H1 (cell line): Measurements from ENCODE around the gene C14orf119. TPM values are rescaled to one million over a fixed set of nuclear protein-coding genes. Genes with fewer than 3 reads are reported as not detected.

Experiments used
- HDAC6 ChIP-seq: IDR thresholded peaks from one replicate; pipeline ENCODE4 v1.7.1; 2012; ENCODE audit warnings: low read depth, mild to moderate bottlenecking, inconsistent platforms, low read length, moderate library complexity
- JUND ChIP-seq: IDR thresholded peaks from 2 replicates; pipeline ENCODE4 v1.6.1; 2011; ENCODE audit warnings: mild to moderate bottlenecking, improper control_type of control experiment, low read length
- polyA plus RNA-seq, 7 experiments: library from polyadenylated mRNA; depleted of rRNA in 3 of 7; stranded (reverse) in 5 of 7; unstranded in 2 of 7; fragments of >200 nt in 5 of 7; fragments of 200-250 nt in 2 of 7; gene quantifications; 1 replicate in 5 of 7; 2 replicates in 1 of 7; 4 replicates in 1 of 7; pipeline versions ENCODE4 v1.2.1 to v1.2.3, GENCODE V29; 2011 to 2013; ENCODE audit warnings: missing spikeins in 2 of 7, mixed read lengths in 2 of 7
- total RNA-seq: library from RNA; stranded (reverse); fragmentation: NEBNext Ultra II Directional; extraction: Animal tissue kit (Norgen Biotek cat#: 25700); gene quantifications from 2 replicates; pipeline ENCODE4 v1.2.1, GENCODE V29; 2021
- TF ChIP-seq, protein P1 (sequence below): fragments of 300-600 bp; sonication (generic); IDR thresholded peaks from 2 replicates; pipeline ENCODE4 v1.7.1; 2012; ENCODE audit warnings: low read length, moderate library complexity, mild to moderate bottlenecking, inconsistent platforms; ENCODE audit not compliant: insufficient replicate concordance

The C14orf119 gene
- total and polyA plus RNA-seq, 2 of the 8 experiments (the other 6 are each of a cell fraction or from before 2014, with no cell fraction given), result 78.1 to 94.0 TPM

DNA sequence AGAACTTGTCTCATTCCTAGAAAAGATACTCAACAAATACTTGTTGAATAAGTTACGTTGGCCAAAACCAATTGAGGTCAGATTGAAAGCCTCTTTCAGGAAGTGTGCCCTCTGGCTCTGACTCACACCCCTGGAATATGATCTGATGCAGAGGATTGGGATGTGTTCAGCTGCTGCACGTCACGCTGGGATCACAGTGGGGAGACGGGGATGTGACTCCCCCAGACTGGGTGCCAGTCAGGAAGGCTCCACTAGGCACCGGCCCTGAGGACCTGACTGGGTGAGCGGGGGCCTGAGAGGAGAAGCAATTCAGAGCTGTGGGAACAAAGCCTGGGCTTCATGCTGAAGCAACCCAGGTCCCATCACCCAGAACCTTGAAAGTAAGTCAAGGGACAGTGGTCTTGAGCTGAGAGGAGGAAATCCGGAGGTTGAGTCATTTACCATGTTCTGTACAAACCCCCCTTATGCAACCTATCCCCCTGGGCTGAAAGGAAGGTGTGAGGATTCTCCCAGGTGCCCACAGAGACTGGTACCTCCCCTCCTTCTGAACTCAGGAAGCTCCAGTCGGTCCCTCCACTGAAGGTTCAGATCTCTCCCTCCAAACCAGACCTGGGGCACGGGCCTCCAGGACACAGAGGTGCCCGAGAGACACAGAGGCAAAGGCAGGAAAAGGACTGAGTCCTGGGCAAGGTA lies 19.9 kb downstream of the C14orf119 start (continued):
- TF ChIP-seq, protein P1, sequence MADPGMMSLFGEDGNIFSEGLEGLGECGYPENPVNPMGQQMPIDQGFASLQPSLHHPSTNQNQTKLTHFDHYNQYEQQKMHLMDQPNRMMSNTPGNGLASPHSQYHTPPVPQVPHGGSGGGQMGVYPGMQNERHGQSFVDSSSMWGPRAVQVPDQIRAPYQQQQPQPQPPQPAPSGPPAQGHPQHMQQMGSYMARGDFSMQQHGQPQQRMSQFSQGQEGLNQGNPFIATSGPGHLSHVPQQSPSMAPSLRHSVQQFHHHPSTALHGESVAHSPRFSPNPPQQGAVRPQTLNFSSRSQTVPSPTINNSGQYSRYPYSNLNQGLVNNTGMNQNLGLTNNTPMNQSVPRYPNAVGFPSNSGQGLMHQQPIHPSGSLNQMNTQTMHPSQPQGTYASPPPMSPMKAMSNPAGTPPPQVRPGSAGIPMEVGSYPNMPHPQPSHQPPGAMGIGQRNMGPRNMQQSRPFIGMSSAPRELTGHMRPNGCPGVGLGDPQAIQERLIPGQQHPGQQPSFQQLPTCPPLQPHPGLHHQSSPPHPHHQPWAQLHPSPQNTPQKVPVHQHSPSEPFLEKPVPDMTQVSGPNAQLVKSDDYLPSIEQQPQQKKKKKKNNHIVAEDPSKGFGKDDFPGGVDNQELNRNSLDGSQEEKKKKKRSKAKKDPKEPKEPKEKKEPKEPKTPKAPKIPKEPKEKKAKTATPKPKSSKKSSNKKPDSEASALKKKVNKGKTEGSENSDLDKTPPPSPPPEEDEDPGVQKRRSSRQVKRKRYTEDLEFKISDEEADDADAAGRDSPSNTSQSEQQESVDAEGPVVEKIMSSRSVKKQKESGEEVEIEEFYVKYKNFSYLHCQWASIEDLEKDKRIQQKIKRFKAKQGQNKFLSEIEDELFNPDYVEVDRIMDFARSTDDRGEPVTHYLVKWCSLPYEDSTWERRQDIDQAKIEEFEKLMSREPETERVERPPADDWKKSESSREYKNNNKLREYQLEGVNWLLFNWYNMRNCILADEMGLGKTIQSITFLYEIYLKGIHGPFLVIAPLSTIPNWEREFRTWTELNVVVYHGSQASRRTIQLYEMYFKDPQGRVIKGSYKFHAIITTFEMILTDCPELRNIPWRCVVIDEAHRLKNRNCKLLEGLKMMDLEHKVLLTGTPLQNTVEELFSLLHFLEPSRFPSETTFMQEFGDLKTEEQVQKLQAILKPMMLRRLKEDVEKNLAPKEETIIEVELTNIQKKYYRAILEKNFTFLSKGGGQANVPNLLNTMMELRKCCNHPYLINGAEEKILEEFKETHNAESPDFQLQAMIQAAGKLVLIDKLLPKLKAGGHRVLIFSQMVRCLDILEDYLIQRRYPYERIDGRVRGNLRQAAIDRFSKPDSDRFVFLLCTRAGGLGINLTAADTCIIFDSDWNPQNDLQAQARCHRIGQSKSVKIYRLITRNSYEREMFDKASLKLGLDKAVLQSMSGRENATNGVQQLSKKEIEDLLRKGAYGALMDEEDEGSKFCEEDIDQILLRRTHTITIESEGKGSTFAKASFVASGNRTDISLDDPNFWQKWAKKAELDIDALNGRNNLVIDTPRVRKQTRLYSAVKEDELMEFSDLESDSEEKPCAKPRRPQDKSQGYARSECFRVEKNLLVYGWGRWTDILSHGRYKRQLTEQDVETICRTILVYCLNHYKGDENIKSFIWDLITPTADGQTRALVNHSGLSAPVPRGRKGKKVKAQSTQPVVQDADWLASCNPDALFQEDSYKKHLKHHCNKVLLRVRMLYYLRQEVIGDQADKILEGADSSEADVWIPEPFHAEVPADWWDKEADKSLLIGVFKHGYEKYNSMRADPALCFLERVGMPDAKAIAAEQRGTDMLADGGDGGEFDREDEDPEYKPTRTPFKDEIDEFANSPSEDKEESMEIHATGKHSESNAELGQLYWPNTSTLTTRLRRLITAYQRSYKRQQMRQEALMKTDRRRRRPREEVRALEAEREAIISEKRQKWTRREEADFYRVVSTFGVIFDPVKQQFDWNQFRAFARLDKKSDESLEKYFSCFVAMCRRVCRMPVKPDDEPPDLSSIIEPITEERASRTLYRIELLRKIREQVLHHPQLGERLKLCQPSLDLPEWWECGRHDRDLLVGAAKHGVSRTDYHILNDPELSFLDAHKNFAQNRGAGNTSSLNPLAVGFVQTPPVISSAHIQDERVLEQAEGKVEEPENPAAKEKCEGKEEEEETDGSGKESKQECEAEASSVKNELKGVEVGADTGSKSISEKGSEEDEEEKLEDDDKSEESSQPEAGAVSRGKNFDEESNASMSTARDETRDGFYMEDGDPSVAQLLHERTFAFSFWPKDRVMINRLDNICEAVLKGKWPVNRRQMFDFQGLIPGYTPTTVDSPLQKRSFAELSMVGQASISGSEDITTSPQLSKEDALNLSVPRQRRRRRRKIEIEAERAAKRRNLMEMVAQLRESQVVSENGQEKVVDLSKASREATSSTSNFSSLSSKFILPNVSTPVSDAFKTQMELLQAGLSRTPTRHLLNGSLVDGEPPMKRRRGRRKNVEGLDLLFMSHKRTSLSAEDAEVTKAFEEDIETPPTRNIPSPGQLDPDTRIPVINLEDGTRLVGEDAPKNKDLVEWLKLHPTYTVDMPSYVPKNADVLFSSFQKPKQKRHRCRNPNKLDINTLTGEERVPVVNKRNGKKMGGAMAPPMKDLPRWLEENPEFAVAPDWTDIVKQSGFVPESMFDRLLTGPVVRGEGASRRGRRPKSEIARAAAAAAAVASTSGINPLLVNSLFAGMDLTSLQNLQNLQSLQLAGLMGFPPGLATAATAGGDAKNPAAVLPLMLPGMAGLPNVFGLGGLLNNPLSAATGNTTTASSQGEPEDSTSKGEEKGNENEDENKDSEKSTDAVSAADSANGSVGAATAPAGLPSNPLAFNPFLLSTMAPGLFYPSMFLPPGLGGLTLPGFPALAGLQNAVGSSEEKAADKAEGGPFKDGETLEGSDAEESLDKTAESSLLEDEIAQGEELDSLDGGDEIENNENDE, result no peak
- TF ChIP-seq HDAC6, result no peak
- TF ChIP-seq JUND, result no peak
- TF ChIP-seq, all 59 proteins: peak for 0
